Retinal pigment epithelial cell (primary cell): ENCODE results near the gene ABR.

ENCODE experiments used
- DNase-seq: peaks from one replicate; pipeline ENCODE4 v3.0.0-alpha.2; 2010; ENCODE audit warnings: low read depth
- H3K4me3 ChIP-seq: 2 replicates; pipeline ENCODE4 v1.5.1; 2011; ENCODE audit warnings: mild to moderate bottlenecking, low read length, control low read depth, moderate library complexity
- TF ChIP-seq, protein P1 (sequence below): conservative IDR thresholded peaks from 2 replicates; pipeline ENCODE4 v1.5.1; 2011; ENCODE audit warnings: low read depth, low read length, control low read depth, inconsistent platforms

ABR gene

DNA sequence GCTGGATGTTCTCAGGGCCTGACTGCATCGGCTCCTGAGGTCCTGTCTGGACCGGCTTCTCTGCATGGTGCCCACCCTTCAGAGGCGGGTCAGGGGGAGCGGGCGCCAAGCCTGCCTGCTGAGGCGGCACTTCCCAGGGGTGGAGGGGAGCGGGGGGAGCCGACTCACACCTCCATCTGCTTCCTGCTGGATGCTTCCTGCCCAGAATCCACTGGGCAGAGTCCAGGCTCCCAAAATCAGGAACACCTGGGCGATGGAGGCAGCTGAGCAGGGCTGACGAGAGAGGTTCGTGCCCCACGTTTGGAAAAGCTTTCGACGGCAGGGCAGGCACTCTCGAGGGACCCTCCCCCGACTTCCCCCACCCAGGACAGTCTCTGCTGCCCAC, 140.7 kb downstream of the ABR start:
- no peak for DNase-seq
- TF ChIP-seq, protein P1, sequence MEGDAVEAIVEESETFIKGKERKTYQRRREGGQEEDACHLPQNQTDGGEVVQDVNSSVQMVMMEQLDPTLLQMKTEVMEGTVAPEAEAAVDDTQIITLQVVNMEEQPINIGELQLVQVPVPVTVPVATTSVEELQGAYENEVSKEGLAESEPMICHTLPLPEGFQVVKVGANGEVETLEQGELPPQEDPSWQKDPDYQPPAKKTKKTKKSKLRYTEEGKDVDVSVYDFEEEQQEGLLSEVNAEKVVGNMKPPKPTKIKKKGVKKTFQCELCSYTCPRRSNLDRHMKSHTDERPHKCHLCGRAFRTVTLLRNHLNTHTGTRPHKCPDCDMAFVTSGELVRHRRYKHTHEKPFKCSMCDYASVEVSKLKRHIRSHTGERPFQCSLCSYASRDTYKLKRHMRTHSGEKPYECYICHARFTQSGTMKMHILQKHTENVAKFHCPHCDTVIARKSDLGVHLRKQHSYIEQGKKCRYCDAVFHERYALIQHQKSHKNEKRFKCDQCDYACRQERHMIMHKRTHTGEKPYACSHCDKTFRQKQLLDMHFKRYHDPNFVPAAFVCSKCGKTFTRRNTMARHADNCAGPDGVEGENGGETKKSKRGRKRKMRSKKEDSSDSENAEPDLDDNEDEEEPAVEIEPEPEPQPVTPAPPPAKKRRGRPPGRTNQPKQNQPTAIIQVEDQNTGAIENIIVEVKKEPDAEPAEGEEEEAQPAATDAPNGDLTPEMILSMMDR, result no peak
- no peak overlapping the region for H3K4me3 ChIP-seq

DNA sequence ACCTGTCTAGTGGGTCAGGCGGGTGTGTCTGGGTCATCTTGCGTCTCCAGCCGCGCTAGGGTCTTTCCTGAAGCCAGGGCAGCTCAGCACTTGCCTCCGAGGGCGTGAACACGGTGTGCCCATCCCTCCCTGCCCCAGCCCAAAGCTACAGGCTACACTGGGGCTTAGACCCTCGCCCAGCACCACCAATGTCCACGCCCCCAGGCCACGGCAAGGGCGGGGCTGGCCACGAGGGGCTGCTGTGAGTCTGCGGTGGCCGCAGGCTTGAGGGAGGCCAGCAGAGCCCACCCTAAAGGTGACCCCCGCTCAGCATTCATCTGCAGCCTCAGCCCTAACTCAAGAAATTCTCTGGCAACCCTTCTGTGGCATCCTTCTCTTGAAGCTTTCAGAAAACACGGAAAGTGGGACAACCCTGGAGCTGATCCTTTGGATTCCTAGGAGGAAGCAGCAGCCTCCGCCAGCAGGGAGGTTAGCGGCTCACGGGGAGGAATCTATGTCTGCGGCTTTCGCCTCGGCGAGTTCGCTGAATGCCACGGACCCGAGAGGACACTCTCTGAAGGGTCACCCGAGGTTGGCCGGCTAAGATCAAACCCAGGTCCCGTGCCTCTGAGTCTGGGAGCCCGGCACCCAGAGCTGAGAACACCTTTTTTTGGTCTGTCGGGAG, 141.2 kb downstream of the ABR start:
- TF ChIP-seq, protein P1, result no peak
- DNase-seq, result no peak
- no peak overlapping the region for H3K4me3 ChIP-seq

DNA sequence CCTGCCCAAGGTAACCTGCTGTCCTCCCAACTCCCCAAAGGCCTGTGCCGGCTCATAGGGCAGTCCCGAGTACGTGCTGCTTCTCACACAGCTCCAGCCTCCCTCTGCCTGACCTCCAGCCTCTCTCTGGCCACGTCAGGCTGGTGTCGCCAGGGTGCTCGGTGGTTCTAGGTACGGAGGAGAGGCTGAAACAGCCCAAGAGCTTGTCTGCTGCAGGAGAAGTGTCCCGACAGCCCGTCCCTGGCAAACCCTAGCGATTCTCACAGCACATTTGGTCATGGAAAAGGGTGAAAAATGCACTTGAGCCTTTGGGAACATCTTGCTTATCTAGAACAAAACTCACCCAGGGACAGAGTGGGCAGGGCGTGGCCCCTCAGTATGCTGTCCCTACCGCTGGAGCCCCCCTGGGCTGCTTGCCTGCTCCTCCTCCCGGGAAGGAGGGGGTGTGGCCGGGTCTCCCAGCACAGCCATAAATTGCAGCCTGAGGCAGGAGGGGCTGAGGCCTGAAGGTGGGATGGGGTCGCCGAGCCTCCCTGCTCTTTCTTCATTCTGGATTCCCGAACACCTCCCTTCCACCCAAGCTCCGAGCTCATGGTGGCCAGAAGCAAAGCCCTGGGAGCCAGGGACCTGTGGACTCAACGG, 142.4 kb downstream of the ABR start:
- no peak overlapping the region for H3K4me3 ChIP-seq
- TF ChIP-seq, protein P1, result no peak

DNA sequence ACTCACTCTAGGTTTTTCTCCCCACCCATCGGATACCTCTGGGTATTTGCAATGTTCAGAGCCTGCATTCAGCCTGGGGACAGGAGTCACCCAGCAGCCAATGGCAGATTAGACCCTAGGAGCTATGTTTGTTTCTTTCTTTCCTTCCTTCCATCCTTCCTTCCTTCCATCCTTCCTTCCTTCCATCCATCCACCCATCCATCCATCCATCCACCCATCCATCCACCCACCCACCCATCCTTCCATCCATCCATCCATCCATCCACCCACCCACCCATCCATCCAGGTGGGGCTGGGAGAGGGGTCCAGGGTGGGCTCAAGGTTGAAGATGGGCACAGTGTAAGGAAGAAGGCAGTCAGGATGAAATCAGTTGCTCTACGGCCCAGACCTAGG, 142.9 kb downstream of the ABR start:
- TF ChIP-seq, protein P1, result no peak
- no peak overlapping the region for H3K4me3 ChIP-seq
- no peak for DNase-seq

More for the DNA sequence above, 142.4 kb downstream of the ABR start:
- DNase-seq, result no peak

DNA sequence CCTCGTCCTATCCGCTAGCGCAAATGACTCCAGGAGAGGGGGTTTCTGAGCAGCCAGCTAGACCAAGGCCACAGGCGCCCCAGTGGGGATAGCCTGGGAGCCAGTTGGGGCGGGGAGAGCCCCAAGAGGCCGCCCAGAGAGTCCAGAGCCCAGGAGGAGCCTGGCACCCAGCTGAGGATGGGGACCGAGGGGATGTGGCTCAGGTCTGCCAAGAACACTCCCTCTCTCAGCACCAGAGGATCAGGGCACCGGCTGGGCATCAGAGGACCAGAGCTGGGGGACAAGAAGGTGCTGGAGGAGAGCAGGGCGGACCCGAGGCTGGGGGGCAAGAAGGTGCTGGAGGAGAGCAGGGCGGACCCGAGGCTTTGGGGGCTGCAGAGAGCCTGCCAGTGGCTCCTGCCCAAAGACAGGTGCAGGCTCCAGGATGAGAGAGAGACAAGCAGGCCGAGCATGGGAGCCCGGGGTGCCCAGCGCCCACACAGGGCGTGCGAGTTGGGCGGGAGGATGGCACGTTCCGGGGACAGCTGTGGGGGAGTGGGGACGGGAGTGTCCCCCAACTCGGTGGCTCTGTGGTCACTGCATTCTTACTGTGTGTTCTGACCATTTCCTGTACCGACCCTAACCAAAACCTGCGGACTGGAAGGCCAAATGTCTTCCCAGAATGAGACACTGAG, 143.5 kb downstream of the ABR start:
- no peak overlapping the region for H3K4me3 ChIP-seq
- TF ChIP-seq, protein P1, result no peak
- no peak for DNase-seq

DNA sequence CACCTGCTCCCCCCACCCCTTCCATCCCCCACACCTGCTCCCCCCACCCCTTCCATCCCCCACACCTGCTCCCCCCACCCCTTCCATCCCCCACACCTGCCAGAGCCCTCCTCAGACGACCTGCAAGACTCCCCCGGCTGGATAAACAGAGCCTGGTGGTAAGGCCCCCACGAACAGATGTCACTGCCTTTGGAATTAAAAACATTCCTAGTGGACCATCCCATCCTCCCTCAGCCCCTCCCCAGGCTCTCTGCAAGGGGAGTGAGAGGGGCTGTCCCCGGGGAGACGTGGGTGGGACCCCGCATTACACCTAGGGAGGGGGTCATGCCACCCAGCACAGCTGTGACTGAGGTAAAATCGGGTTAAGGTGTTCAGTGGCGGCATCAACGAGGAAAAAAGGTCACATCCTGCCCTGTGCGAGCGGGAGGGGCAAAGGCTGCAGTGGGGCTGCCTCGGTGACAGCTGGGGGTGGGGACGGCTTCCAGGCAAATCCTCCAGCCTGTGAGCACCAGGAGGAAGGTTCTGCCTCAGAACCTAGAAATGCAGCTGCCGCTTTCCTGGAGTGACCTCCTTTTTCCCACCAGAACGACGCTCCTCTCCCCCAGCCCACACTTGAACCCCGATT, 144.1 kb downstream of the ABR start:
- no peak overlapping the region for H3K4me3 ChIP-seq
- DNase-seq, result no peak
- TF ChIP-seq, protein P1, result no peak
